Upper lobe of left lung (tissue), 4 donors: ENCODE results near the gene CD300LG.

ENCODE experiments used
- CTCF ChIP-seq, 6 experiments: fragments of 450-650 bp in 4 of 6; fragments of 200-600 bp in 2 of 6; sonication (generic) in 2 of 6; IDR thresholded peaks; one replicate each; pipeline ENCODE4 v1.5.1; 2016 to 2019; ENCODE audit warnings: antibody characterized with exemption in 6 of 6
- POLR2AphosphoS5 ChIP-seq, 2 donors: sonication (generic); formaldehyde crosslinking; IDR thresholded peaks; one replicate each; pipeline ENCODE4 v1.5.1; 2017; ENCODE audit warnings: antibody characterized with exemption in 2 of 2

GRCh38 chr17:43823350-43824084, 23.5 kb upstream of the CD300LG start:
- TF ChIP-seq POLR2AphosphoS5 (IDR thresholded peaks at IDR 0.05) (peak; percentile 36 to 65), CTCF (IDR thresholded peaks at IDR 0.05) (no peak)
